ENCODE results near the gene OAS2. TPM values are rescaled to one million over a fixed set of nuclear protein-coding genes. Genes with fewer than 3 reads are reported as not detected.

Gene OAS2
- total and polyA plus RNA-seq, 2 donors (not counting 1 experiment from before 2014, with no cell fraction given) = 31.6 to 59.3 TPM

DNA sequence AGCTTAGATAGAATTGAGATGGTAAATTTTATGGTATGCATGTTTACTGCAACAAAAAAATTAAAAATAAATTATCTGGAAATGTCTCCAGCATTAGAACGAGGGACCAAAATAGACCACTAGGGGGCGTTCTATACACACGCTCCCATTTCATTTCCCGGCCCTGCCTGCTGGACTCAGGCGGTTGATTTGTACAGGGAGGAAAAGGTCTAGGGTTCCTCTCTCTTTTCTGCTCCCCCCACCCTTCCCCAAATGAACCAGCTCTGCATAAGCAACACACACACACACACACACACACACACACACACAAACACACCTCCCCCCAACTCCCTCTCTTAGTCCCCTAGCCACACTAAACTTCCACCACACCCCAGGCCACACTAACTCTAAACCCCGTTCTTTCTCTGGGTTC is 70.4 kb downstream of the OAS2 start:
- Mint-ChIP-seq H3K4me3 (peak overlapping the region; percentile 37), H3K4me1 (peaks cover 47% of the 10 kb centered on the region), H3K27ac (peak overlapping the region; percentile 43), H3K9me3 (ENCODE audit: insufficient read depth) (no peaks in the 10 kb centered on the region), H3K27me3 (peaks cover 5% of the 10 kb centered on the region)
- Histone ChIP-seq H4K20me1 (ENCODE audit: control insufficient read depth, insufficient read depth, low read length, poor library complexity, severe bottlenecking) (no peaks in the 10 kb centered on the region), H3K27me3 (replicated peaks in 1 of 4; ENCODE audit: control extremely low read depth in 1 of 4, control insufficient read depth in 3 of 4, insufficient read depth in 4 of 4, low read length in 3 of 4) (no peaks in the 10 kb centered on the region), H3K4me3 (ENCODE audit: control extremely low read depth in 1 of 5, extremely low read depth in 1 of 5, insufficient read depth in 1 of 5, low read depth in 2 of 5, low read length in 4 of 5) (no peak overlapping the region), H3K4me1 (ENCODE audit: control insufficient read depth in 2 of 2, insufficient read depth in 2 of 2, low read length in 2 of 2) (peaks cover 48 to 50% of the 10 kb centered on the region in 2 donors), H2AFZ (ENCODE audit: insufficient read depth, low read depth, low read length, poor library complexity, severe bottlenecking) (no peak overlapping the region), H3K9ac (ENCODE audit: low read length) (no peak overlapping the region), H3K36me3 (replicated peaks in 1 of 2; ENCODE audit: control extremely low read depth in 1 of 2, control insufficient read depth in 1 of 2, extremely low read depth in 1 of 2, insufficient read depth in 2 of 2, low read length in 1 of 2) (no peaks in the 10 kb centered on the region), H3K79me2 (ENCODE audit: control insufficient read depth, insufficient read depth, low read length) (peaks cover 11% of the 10 kb centered on the region), H3K27ac (ENCODE audit: low read length in 2 of 2) (peak overlapping the region; percentile 39 to 53), H3K4me2 (replicated peaks; ENCODE audit: low read depth, low read length, poor library complexity, severe bottlenecking) (peak overlapping the region; percentile 50), H3K9me3 (ENCODE audit: control extremely low read depth in 1 of 3, control insufficient read depth in 2 of 3, insufficient read depth in 1 of 3, low read length in 2 of 3) (no peaks in the 10 kb centered on the region)
- intact Hi-C loops (cut with micrococcal nuclease) = loop anchor here (1.0 kb wide), 3 partner anchors 44 to 126 kb away; no protein-coding TSS in a partner anchor
- TF ChIP-seq EZH2 (IDR thresholded peaks at IDR 0.05; ENCODE audit: borderline replicate concordance, insufficient read depth, low read depth, low read length, poor library complexity, severe bottlenecking) = no peak
- TF ChIP-seq, protein P1, sequence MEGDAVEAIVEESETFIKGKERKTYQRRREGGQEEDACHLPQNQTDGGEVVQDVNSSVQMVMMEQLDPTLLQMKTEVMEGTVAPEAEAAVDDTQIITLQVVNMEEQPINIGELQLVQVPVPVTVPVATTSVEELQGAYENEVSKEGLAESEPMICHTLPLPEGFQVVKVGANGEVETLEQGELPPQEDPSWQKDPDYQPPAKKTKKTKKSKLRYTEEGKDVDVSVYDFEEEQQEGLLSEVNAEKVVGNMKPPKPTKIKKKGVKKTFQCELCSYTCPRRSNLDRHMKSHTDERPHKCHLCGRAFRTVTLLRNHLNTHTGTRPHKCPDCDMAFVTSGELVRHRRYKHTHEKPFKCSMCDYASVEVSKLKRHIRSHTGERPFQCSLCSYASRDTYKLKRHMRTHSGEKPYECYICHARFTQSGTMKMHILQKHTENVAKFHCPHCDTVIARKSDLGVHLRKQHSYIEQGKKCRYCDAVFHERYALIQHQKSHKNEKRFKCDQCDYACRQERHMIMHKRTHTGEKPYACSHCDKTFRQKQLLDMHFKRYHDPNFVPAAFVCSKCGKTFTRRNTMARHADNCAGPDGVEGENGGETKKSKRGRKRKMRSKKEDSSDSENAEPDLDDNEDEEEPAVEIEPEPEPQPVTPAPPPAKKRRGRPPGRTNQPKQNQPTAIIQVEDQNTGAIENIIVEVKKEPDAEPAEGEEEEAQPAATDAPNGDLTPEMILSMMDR (IDR thresholded peaks at IDR 0.05) = peak; percentile 85
- ATAC-seq (ENCODE audit: low read depth) (peak; percentile 55), DNase-seq (peak; percentile 84)
- ChIA-PET POLR2A (interaction anchor here (0.5 to 1.6 kb wide), 4 partner anchors 13 to 123 kb away, joined by 3 to 7 read pairs (median 5); no protein-coding TSS in a partner anchor), CTCF (interaction anchor here (0.7 to 15.1 kb wide), 27 partner anchors 10 to 306 kb away, joined by 3 to 359 read pairs (median 6); no protein-coding TSS in a partner anchor)
- no CpG with 5 or more reads among the region's 6 CpGs for WGBS (ENCODE audit: insufficient coverage)
